HG02798 (cell line): Measurements from ENCODE around the gene ATP11A.

Experiments
- ATAC-seq: cut with Tn5 transposase; IDR thresholded peaks from one replicate; pipeline ENCODE4 v1.9.1; 2021; ENCODE audit warnings: mild to moderate bottlenecking; ENCODE audit not compliant: unreplicated experiment, poor library complexity

ATP11A gene

DNA sequence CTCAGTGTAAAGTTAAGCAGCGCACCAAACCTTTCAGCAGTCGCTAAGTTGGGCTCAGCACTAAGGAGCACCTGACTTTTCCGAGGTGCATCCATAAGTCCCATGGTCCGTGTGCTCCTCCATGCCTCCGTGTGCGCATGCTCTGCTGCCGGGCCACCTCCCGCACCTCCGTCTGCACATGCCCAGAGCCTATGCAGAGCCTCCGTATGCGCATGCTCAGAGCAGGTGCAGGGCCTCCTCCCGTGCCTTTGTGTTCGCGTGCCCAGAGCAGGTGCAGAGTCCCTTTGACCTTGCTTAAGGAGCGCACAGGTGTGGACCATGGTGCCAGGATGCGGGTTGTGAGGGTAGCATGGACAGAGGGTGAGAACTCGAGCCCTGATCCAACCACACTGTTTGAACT, 46.0 kb downstream of the ATP11A start:
- ATAC-seq: no peak

GRCh38 chr13:112737294-112737693, 47.5 kb downstream of the ATP11A start:
- ATAC-seq: no peak

DNA sequence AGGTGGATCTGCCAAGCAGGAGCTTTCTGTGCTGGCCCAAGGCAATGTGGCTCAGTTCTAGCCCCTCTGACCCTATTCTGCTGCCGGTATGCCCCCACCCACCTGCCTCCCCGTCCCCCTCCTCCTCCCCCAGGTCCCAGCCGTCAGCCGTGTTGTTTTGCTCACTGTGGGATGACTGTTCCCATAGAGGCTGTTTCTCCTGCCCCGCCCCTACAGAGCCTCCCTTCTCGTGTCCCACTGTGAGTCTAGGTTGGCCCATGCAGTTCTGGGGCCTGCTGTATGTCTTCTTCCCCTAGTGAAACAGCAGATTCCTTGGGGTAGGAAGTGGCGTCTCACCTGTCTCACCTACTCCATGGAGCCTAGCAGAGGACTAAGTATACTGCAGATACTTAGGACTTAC, 48.8 kb downstream of the ATP11A start:
- ATAC-seq: no peak

DNA sequence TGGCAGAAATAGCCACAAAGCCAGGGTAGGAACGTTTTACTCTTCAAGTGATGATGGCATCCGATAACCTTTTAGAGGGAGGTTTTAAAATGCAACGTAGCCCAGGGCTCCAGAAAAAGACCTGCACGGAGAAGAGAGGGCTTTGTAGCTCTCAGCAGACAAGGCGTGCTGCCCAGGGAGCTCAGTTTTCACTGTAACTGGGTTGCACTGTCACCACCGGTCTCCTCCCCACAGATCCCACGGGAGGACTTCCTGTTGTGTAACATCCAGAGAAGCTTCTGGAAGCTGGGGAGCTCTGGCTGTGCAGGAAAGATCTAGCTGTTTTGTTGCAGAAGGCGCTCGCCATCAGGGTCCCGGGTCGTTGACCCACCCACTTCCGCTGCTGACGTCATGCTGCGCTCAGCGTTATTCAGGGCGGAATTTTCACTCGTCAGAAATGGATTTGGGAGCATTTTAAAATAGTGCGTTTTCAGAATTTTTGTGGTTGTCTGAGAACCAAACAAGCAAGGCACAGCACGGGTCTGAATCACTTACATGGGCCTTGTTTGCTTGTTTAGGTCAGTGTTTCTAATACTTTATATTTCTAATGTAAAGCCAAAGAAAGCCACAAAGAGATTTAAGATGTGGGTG, 50.8 kb downstream of the ATP11A start:
- no peak for ATAC-seq

DNA sequence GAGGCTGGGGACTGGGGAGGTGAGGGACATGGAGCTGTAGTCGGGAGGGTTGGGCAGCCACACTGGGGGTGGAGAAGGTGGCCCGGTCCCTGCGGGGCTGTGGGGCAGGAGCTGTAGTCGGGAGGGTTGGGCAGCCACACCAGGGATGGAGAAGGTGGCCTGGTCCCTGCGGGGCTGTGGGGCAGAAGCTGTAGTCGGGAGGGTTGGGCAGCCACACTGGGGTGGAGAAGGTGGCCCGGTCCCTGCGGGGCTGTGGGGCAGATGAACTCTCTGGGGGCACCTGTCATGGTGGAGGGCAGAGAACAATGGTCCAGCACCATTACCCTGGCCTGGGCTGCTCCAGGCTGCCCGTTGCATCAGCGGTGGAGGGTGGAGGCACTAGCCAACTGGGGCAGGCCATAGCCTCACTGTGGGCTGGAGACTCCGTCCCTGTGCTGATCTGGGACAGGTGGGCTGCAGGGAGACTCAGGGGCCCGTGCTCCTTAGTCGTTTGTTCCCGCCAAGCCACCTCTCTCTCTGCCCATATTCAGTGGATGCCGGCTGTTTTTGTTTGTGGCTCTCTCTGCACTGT, 51.4 kb downstream of the ATP11A start:
- ATAC-seq: no peak

DNA sequence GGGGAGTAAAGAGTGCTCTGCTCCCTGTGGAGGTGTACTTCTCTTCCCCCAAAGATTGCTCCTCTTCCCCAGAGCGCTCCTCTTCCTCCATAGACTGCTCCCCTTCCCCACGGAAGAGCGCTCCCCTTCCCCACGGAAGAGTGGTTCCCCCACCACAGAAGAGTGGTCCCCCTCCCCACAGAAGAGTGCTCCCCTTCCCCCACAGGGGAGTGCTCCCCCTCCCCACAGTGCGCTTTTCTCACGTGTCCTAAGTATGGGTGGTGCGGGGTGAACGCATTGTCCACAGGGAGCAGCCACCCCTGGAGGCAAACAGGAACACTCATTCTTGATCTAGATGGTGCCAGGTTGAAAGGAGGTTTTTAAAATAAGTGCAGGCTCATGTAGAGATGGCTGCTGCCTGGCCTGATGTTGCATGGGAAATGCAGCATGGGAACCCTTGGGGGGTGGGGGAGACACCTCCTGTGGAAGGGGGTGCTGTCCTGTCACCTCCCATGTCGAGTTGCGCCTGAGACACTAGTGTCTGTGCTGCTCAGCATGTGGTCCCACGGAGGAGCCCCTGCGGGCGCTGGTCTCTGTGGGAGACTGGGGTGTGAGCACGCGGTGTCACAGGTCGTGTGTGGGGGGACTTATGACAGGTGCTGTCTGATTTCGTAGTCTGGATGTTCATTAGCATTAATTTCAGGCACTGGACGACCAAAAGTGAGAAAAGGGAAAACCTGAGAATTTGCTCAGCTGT, 52.2 kb downstream of the ATP11A start:
- ATAC-seq: no peak

- ATAC-seq: no peak
Observed at GRCh38 chr13:112742583-112742982, 52.7 kb downstream of the ATP11A start.

- ATAC-seq: no peak
Observed at GRCh38 chr13:112743451-112744167, 53.8 kb downstream of the ATP11A start.

- ATAC-seq: no peak
Observed at GRCh38 chr13:112744168-112745021, 54.6 kb downstream of the ATP11A start.

DNA sequence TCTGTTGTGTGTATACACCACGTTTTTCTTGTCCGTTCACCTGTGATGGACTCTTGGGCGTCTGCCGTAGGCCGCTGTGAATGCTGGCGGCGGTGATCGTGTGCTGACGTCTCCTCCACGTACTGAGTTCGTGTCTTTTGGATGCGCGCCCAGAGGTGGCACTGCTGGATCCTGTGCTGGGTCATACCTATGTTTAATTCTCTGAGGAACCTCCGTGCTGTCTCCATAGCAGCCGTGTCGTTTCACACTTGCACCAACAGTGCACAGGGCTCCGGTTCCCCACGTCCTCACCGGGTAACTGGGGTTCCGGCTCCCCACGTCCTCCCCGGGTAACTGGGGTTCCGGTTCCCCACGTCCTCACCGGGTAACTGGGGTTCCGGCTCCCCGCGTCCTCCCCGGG, 56.2 kb downstream of the ATP11A start:
- ATAC-seq: no peak

GRCh38 chr13:112747256-112747655, 57.4 kb downstream of the ATP11A start:
- no peak for ATAC-seq

DNA sequence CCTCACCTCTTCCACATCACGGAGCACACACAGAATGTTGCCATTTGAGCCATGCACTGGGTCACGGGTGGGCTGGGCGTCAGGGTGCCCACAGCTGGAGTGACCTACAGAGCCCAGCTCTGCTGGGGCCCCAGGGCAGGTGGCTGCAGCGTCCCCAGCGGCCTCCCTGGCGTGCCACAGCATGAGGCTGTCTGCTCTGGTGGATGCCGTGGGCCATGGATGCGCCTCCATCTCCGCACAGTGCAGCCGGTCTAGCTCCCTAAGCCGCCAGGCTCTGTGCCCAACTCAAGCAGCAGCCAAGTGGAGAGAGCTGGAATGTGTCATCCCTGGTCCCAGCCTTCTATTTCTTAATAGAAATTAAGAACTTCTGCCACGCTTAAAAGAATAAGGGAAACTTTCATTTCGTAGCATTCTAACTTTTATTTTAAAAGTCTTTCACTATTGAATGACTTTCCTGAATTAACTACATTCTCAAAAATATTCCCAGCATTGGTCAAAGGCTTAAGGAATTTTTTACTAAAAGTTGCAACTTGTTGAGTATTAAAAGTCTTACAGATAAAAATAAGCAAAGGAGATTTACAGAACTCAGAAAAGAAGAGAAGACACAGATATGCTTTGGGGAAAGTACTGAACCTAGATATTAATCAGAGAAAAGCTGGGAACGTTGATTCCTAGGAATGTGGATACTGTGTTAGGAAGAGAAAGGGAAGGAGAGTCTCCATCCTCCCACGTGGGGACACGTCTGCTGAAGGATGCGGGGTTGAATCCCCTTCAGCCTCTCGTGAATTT, 59.3 kb downstream of the ATP11A start:
- ATAC-seq: no peak

DNA sequence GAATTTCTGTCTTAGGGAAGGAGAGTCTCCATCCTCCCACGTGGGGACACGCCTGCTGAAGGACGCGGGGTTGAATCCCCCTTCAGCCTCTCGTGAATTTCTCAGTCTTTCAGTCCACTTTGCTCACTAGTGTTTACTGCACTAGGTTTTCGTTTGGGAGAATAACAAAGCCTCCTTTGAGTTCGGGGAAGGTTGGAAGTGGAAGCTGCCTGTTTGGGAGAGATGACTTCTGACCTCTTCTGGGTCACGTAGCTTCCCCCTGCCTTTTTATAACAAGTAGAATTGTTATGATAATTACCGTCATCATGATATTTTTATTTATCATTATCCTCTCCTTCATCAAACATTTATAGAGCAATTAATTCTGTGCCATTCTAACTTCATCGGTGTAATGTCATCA, 60.7 kb downstream of the ATP11A start:
- no peak for ATAC-seq

- no peak for ATAC-seq
Observed at GRCh38 chr13:112751617-112752016, 61.8 kb downstream of the ATP11A start.

GRCh38 chr13:112752211-112752610, 62.4 kb downstream of the ATP11A start:
- no peak for ATAC-seq

GRCh38 chr13:112752711-112753541, 63.1 kb downstream of the ATP11A start:
- ATAC-seq: no peak

- no peak for ATAC-seq
Observed at GRCh38 chr13:112753833-112754232, 64.0 kb downstream of the ATP11A start.

DNA sequence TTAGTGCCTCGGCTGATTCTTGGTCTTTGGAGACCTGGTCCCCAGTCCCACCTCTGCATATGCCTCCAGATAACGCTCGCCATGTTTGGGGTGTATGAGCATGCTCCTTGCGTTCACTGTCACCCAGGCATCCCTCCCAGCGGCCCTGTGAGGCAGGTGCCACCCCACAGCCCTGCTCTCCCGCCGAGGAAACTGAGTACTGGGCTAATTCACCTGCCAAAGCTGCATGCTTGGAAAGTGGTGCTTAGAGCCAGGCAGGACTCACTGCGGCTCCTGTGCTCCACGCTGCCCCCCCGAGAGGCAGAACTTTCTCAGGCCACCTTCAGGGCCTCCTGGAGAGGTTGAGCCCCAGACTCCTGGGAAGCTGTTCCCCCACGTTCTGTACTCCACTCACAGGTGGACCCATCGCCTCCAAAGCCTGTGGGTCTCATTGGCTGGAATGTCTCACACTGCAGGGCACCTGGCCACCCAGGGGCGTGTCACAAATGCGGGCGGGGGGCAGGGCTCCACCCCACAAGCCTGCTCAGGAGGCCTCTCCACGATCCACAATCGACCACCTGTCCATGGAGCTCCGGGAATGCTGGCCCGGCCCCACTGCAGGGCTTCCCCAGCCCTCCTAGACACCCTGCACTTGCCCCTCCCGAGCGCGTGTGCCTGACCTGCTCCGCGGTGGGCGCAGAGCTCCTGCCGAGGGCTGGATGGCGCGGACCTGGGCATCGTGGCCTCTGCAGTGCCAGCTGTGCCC, 64.6 kb downstream of the ATP11A start:
- no peak for ATAC-seq
